Esophagus muscularis mucosa (tissue), 4 donors: ENCODE measurements around the gene HOXB9.

Experiments
- CTCF ChIP-seq, 3 experiments: fragments of 200-600 bp in 2 of 3; fragments of 450-650 bp in 1 of 3; sonication (generic) in 2 of 3; IDR thresholded peaks; one replicate each; pipeline ENCODE4 v1.5.1; 2017 to 2019; ENCODE audit warnings: antibody characterized with exemption in 3 of 3, mild to moderate bottlenecking in 2 of 3, moderate library complexity in 1 of 3
- EP300 ChIP-seq: sonication (generic); formaldehyde crosslinking; IDR thresholded peaks from one replicate; pipeline ENCODE4 v1.6.1; 2017; ENCODE audit warnings: antibody characterized with exemption
- POLR2A ChIP-seq: fragments of 450-650 bp; IDR thresholded peaks from one replicate; pipeline ENCODE4 v1.6.1; 2017; ENCODE audit warnings: antibody characterized with exemption, moderate library complexity, mild to moderate bottlenecking, low read depth
- POLR2AphosphoS5 ChIP-seq, 2 donors: sonication (generic); formaldehyde crosslinking; IDR thresholded peaks; one replicate each; pipeline ENCODE4 v1.6.1; 2017; ENCODE audit warnings: antibody characterized with exemption in 2 of 2

DNA sequence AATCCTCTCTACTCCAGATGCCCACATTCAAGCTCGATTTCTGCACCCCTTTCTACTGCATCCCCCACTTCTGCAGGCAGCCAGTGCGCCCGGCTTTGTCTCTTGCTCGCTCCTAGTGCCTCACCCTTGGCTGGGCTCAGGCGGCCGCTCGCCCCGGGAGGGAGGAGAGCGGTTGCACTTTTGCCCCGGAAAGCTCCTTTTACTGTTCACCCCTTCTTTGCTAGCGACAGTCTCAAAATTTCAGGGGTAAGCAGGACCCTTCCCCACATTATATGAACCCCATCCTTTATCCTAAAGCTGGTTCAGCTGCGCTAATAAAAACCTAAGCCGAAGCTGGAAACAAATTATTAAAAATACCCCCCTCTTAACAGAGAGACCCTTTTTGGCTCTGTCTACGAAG, 33.6 kb downstream of the HOXB9 start:
- TF ChIP-seq POLR2A = no peak
- no peak for TF ChIP-seq CTCF (IDR thresholded peaks at IDR 0.05)
- no peak for TF ChIP-seq POLR2AphosphoS5 (IDR thresholded peaks at IDR 0.05)
- no peak for TF ChIP-seq EP300
